ENCODE results near the gene MROH2A. TPM values are rescaled to one million over a fixed set of nuclear protein-coding genes. Genes with fewer than 3 reads are reported as not detected.

Gene MROH2A
- total RNA-seq, 4 donors from 2014 or later, result not detected

- Histone ChIP-seq H3K27ac (replicated peaks in 1 of 4) (no peak overlapping the region), H3K4me3 (no peak overlapping the region), H3K4me1 (no peaks in the 10 kb centered on the region), H3K9me3 (no peaks in the 10 kb centered on the region), H3K27me3 (peaks cover 0 to 39% (median 0%) of the 10 kb centered on the region in 4 donors), H3K36me3 (no peaks in the 10 kb centered on the region)
- WGBS, result 97% methylated on average over 12 of the region's 13 CpGs
- peak; percentile 29 for DNase-seq (ENCODE audit: extremely low spot score)
- intact Hi-C loops (cut with DNase I), result no loop called here
- TF ChIP-seq POLR2AphosphoS5 (IDR thresholded peaks at IDR 0.05), result no peak
- TF ChIP-seq EP300 (IDR thresholded peaks at IDR 0.05), result no peak
- no peak for TF ChIP-seq CTCF (IDR thresholded peaks at IDR 0.05)
- TF ChIP-seq POLR2A (IDR thresholded peaks at IDR 0.05; ENCODE audit: low read depth), result no peak
Measured at GRCh38 chr2:233847248-233847898, 69.2 kb downstream of the MROH2A start.

- intact Hi-C loops (cut with DNase I), result no loop called here
- peak; percentile 21 for DNase-seq (ENCODE audit: extremely low spot score)
Measured at GRCh38 chr2:233848276-233848675, 70.1 kb downstream of the MROH2A start.

GRCh38 chr2:233849607-233850271 is 71.6 kb downstream of the MROH2A start:
- peak; percentile 45 for DNase-seq (ENCODE audit: extremely low spot score)
- intact Hi-C loops (cut with DNase I), result no loop called here
- Histone ChIP-seq H3K4me3 (no peak overlapping the region), H3K27me3 (peaks cover 0 to 44% (median 0%) of the 10 kb centered on the region in 4 donors), H3K9me3 (no peaks in the 10 kb centered on the region), H3K4me1 (peaks cover 8 to 11% (median 9%) of the 10 kb centered on the region in 4 donors), H3K27ac (replicated peaks in 1 of 4) (no peak overlapping the region), H3K36me3 (no peaks in the 10 kb centered on the region)
- 93% methylated on average over 13 of the region's 13 CpGs for WGBS
- TF ChIP-seq POLR2A (IDR thresholded peaks at IDR 0.05; ENCODE audit: low read depth) (no peak), EP300 (IDR thresholded peaks at IDR 0.05) (no peak), POLR2AphosphoS5 (IDR thresholded peaks at IDR 0.05) (no peak), CTCF (IDR thresholded peaks at IDR 0.05) (no peak)

More at GRCh38 chr2:233848276-233848675, 70.1 kb downstream of the MROH2A start:
- 91% methylated on average over 13 of the region's 13 CpGs for WGBS
- H3K27ac ChIP-seq (replicated peaks in 1 of 4), result no peak overlapping the region
- no peaks in the 10 kb centered on the region for H3K9me3 ChIP-seq
- H3K4me3 ChIP-seq, result no peak overlapping the region
- TF ChIP-seq EP300 (IDR thresholded peaks at IDR 0.05) (no peak), POLR2A (IDR thresholded peaks at IDR 0.05; ENCODE audit: low read depth) (no peak), POLR2AphosphoS5 (IDR thresholded peaks at IDR 0.05) (no peak), CTCF (IDR thresholded peaks at IDR 0.05) (no peak)
- no peaks in the 10 kb centered on the region for H3K36me3 ChIP-seq
- H3K27me3 ChIP-seq, result peaks cover 0 to 44% (median 0%) of the 10 kb centered on the region in 4 donors
- H3K4me1 ChIP-seq, result no peaks in the 10 kb centered on the region

- 93% methylated on average over 7 of the region's 7 CpGs for WGBS
- peaks cover 8 to 19% (median 12%) of the 10 kb centered on the region in 4 donors for H3K4me1 ChIP-seq
- intact Hi-C loops (cut with DNase I), result no loop called here
- TF ChIP-seq POLR2AphosphoS5 (IDR thresholded peaks at IDR 0.05), result no peak
- TF ChIP-seq POLR2A (IDR thresholded peaks at IDR 0.05; ENCODE audit: low read depth), result no peak
- no peak for TF ChIP-seq EP300 (IDR thresholded peaks at IDR 0.05)
- TF ChIP-seq CTCF (IDR thresholded peaks at IDR 0.05), result no peak
- H3K27ac ChIP-seq (replicated peaks in 1 of 4), result no peak overlapping the region
- no peak overlapping the region for H3K4me3 ChIP-seq
- H3K27me3 ChIP-seq, result peaks cover 0 to 44% (median 0%) of the 10 kb centered on the region in 4 donors
- no peaks in the 10 kb centered on the region for H3K36me3 ChIP-seq
- no peaks in the 10 kb centered on the region for H3K9me3 ChIP-seq
- DNase-seq (ENCODE audit: extremely low spot score), result peak; percentile 17
Measured at GRCh38 chr2:233850745-233851144, 72.6 kb downstream of the MROH2A start.
